MCF 10A (cell line): ENCODE measurements around the gene BAIAP3. TPM values are rescaled to one million over a fixed set of nuclear protein-coding genes. Genes with fewer than 3 reads are reported as not detected.

ENCODE experiments used
- BruUV-seq: library from RNA; stranded (reverse); fragments of 400-500 nt; replicated peaks from 2 replicates; lab custom pipeline; 2021; lab: Mats Ljungman, UMichigan
- CTCF ChIA-PET: fragments of 300-600 bp; sonication (Branson Sonifier 250); formaldehyde crosslinking; extraction: SDS; loops from one replicate; lab custom pipeline; 2021; ENCODE audit warnings: antibody characterized with exemption, inconsistent platforms; lab: Yijun Ruan, JAX
- POLR2A ChIA-PET: fragments of 300-600, 350-650 bp; sonication (Branson Sonifier 250); formaldehyde crosslinking; extraction: SDS; loops from one replicate; lab custom pipeline; 2020; ENCODE audit warnings: antibody characterized with exemption, inconsistent platforms; lab: Yijun Ruan, JAX
- DNase-seq: peaks from one replicate; pipeline ENCODE4 v3.0.0-alpha.2; 2018; ENCODE audit not compliant: unreplicated experiment
- H3K27ac Mint-ChIP-seq: one replicate; pipeline ENCODE4 v1.8.0; 2022; ENCODE audit warnings: mild to moderate bottlenecking, low read depth, mixed read lengths; ENCODE audit not compliant: unreplicated experiment
- H3K27me3 Mint-ChIP-seq: one replicate; pipeline ENCODE4 v1.8.0; 2022; ENCODE audit warnings: mixed read lengths; ENCODE audit not compliant: insufficient read depth, unreplicated experiment
- H3K36me3 Mint-ChIP-seq: one replicate; pipeline ENCODE4 v1.8.0; 2022; ENCODE audit warnings: mild to moderate bottlenecking, moderate library complexity, mixed read lengths; ENCODE audit not compliant: insufficient read depth, unreplicated experiment
- H3K4me1 Mint-ChIP-seq: one replicate; pipeline ENCODE4 v1.8.0; 2022; ENCODE audit warnings: mixed read lengths; ENCODE audit not compliant: insufficient read depth, unreplicated experiment
- H3K4me3 Mint-ChIP-seq: one replicate; pipeline ENCODE4 v1.8.0; 2022; ENCODE audit warnings: mild to moderate bottlenecking, moderate library complexity, mixed read lengths; ENCODE audit not compliant: unreplicated experiment
- H3K9me3 Mint-ChIP-seq: one replicate; pipeline ENCODE4 v1.8.0; 2022; ENCODE audit warnings: mixed read lengths; ENCODE audit not compliant: unreplicated experiment
- intact Hi-C: fragments of 100-400 bp; cut with micrococcal nuclease; formaldehyde crosslinking; loops from 2 replicates; pipeline ENCODE4 v1.14.1; 2022
- total RNA-seq: library from RNA; stranded (reverse); gene quantifications from 2 replicates; pipeline ENCODE4 v1.2.3, GENCODE V29; 2022
- TF ChIP-seq, protein P1 (sequence below): fragments of 200-600 bp; IDR thresholded peaks from one replicate; pipeline ENCODE4 v1.8.0; 2022; ENCODE audit warnings: antibody characterized with exemption, mild to moderate bottlenecking; ENCODE audit not compliant: unreplicated experiment

The BAIAP3 gene
- total RNA-seq, 1 experiment from 2014 or later, result 0.75 TPM

DNA sequence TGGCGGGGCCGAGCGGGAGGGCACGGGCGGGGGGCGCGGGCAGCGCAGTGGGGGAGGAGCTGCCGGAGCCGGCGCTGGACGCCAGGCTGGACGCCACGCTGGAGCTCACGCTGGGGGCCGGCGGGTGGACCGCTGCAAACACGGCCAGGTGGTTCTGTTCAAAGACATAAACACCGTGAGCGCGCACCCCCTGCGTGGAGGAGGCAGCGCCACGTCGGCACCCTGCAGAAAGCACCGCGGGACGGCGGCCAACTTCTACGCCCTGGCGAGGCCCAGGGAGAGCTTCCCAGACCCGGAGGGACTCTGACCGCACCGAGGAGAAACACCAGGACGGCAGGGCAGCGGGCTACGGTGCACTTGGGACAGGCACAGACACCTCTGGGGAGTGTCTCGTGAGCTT lies 51.8 kb downstream of the BAIAP3 start:
- no TSS peak for BruUV-seq
- CTCF ChIA-PET, result no interaction called here
- H3K27me3 Mint-ChIP-seq, result no peaks in the 10 kb centered on the region
- H3K36me3 Mint-ChIP-seq, result peaks cover 21% of the 10 kb centered on the region
- no peak for DNase-seq
- H3K9me3 Mint-ChIP-seq, result no peaks in the 10 kb centered on the region
- no peak overlapping the region for H3K27ac Mint-ChIP-seq
- no peaks in the 10 kb centered on the region for H3K4me1 Mint-ChIP-seq
- intact Hi-C loops, result no loop called here
- POLR2A ChIA-PET, result no interaction called here
- TF ChIP-seq, protein P1, sequence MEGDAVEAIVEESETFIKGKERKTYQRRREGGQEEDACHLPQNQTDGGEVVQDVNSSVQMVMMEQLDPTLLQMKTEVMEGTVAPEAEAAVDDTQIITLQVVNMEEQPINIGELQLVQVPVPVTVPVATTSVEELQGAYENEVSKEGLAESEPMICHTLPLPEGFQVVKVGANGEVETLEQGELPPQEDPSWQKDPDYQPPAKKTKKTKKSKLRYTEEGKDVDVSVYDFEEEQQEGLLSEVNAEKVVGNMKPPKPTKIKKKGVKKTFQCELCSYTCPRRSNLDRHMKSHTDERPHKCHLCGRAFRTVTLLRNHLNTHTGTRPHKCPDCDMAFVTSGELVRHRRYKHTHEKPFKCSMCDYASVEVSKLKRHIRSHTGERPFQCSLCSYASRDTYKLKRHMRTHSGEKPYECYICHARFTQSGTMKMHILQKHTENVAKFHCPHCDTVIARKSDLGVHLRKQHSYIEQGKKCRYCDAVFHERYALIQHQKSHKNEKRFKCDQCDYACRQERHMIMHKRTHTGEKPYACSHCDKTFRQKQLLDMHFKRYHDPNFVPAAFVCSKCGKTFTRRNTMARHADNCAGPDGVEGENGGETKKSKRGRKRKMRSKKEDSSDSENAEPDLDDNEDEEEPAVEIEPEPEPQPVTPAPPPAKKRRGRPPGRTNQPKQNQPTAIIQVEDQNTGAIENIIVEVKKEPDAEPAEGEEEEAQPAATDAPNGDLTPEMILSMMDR, result no peak
- no peak overlapping the region for H3K4me3 Mint-ChIP-seq

DNA sequence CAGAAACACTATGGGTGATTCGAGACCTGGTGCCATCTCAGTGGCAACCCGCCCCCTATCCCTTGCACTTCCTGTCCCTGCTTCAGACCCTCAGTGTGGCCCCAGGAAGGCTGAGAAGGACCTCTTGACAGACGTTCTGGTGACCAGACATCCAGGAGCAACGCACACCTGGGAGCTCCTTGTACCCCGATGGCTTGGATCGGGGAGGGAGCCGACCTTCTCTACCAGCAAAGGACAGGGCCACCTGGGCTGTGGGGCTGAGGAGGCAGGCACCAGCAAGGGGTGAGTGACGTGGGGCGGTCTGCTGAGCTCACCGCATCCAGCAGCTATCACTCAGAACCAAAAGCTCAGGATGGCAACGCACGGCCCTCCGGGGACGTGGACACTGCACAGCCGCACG lies 53.9 kb downstream of the BAIAP3 start:
- H3K4me3 Mint-ChIP-seq, result no peak overlapping the region
- H3K4me1 Mint-ChIP-seq, result no peaks in the 10 kb centered on the region
- BruUV-seq, result no TSS peak
- ChIA-PET CTCF (no interaction called here), POLR2A (no interaction called here)
- no peaks in the 10 kb centered on the region for H3K9me3 Mint-ChIP-seq
- H3K36me3 Mint-ChIP-seq, result peaks cover 18% of the 10 kb centered on the region
- no peak overlapping the region for H3K27ac Mint-ChIP-seq
- no peak for DNase-seq
- intact Hi-C loops, result no loop called here
- H3K27me3 Mint-ChIP-seq, result no peaks in the 10 kb centered on the region
- TF ChIP-seq, protein P1, result no peak

DNA sequence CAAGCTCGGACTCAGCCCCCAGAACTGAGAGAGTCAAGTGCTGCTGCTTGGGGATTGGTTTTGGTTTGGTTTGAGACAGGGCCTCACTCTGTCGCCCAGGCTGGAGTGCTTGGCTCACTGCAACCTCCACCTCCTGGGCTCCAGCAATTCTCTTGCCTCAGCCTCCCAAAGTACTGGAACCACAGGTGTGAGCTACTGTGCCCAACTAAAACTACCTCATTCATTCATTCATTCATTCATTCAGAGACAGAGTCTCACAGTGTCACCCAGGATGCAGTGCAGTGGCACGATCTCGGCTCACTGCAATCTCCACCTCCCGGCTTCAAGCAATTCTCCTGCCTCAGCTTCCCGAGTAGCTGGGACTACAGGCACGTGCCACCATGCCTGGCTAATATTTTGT lies 56.3 kb downstream of the BAIAP3 start:
- POLR2A ChIA-PET, result interaction anchor here (0.9 kb wide), 1 partner anchor 16 kb away, joined by 3 read pairs; no protein-coding TSS in a partner anchor
- TF ChIP-seq, protein P1, result no peak
- H3K27me3 Mint-ChIP-seq, result no peaks in the 10 kb centered on the region
- H3K4me3 Mint-ChIP-seq, result no peak overlapping the region
- DNase-seq, result no peak
- BruUV-seq, result no TSS peak
- no peaks in the 10 kb centered on the region for H3K4me1 Mint-ChIP-seq
- CTCF ChIA-PET, result no interaction called here
- H3K36me3 Mint-ChIP-seq, result peaks cover 7% of the 10 kb centered on the region
- intact Hi-C loops, result no loop called here
- no peaks in the 10 kb centered on the region for H3K9me3 Mint-ChIP-seq
- H3K27ac Mint-ChIP-seq, result no peak overlapping the region

DNA sequence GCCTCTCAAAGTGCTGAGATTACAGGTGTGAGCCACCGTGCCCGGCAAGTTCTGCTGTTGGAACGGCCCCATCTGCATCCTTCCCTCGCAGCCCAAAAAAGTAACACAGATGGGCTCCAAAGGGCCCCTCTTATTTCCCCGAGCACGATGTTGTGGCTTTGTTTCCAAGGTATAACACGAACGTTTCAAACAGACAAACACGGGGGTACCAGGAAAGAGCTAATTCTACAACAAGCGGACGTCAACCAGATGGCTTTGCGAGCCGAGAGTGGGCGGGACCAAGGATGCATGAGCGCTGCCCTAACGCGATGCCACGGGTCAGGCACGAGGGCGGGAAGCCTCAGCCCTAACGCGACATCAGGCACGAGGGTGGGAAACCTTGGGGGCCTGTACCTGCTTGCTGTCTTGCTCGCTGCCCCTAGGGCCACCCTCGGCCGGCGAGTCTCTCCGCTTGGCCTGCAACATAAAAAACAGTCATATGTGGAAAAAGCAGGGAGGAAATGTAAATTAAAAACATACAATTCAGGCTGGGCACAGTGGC lies 56.9 kb downstream of the BAIAP3 start:
- peaks cover 7% of the 10 kb centered on the region for H3K36me3 Mint-ChIP-seq
- CTCF ChIA-PET, result interaction anchor here (0.7 kb wide), 1 partner anchor 21 kb away, joined by 3 read pairs; no protein-coding TSS in a partner anchor
- intact Hi-C loops, result no loop called here
- H3K4me1 Mint-ChIP-seq, result no peaks in the 10 kb centered on the region
- H3K4me3 Mint-ChIP-seq, result no peak overlapping the region
- POLR2A ChIA-PET, result interaction anchor here (0.9 to 1.5 kb wide), 2 partner anchors 11 to 15 kb away, joined by 3 to 4 read pairs; no protein-coding TSS in a partner anchor
- TF ChIP-seq, protein P1, result no peak
- no peaks in the 10 kb centered on the region for H3K27me3 Mint-ChIP-seq
- DNase-seq, result no peak
- no peak overlapping the region for H3K27ac Mint-ChIP-seq
- no TSS peak for BruUV-seq
- H3K9me3 Mint-ChIP-seq, result no peaks in the 10 kb centered on the region
